Stimulated activated CD4-positive, alpha-beta T cell treated with anti-CD3 and anti-CD28 coated beads, Interleukin-4, amount 100 ng/mL, for 24 hours (primary cell): ENCODE results near the gene CRACDL.
A peak's percentile ranks its signal among the peaks of the same experiment; 100 is the strongest.
"Not testable (repeated sequence)": the region's sequence is repeated elsewhere in the genome, so short reads cannot be mapped to it uniquely, and the experiment has no call there.

ENCODE experiments used
- DNase-seq: peaks from one replicate; pipeline ENCODE4 v3.0.0-alpha.2; 2020

The CRACDL gene

GRCh38 chr2:98771721-98772524 is 164.1 kb downstream of the CRACDL start:
- peak; percentile 62 for DNase-seq

GRCh38 chr2:98771264-98771663 is 164.8 kb downstream of the CRACDL start:
- no peak for DNase-seq

- peak; percentile 27 for DNase-seq
These were observed 166.2 kb downstream of the CRACDL start for GRCh38 chr2:98769784-98770183.

GRCh38 chr2:98769114-98769476 is 166.9 kb downstream of the CRACDL start:
- no peak for DNase-seq

- peak; percentile 49 for DNase-seq
These were observed 167.5 kb downstream of the CRACDL start for GRCh38 chr2:98768384-98769113.

- DNase-seq = no peak
These were observed 171.5 kb downstream of the CRACDL start for GRCh38 chr2:98764499-98764898.

GRCh38 chr2:98763209-98763951 is 172.6 kb downstream of the CRACDL start:
- DNase-seq = no peak

GRCh38 chr2:98761909-98762308 is 174.1 kb downstream of the CRACDL start:
- DNase-seq = no peak

GRCh38 chr2:98761267-98761781 is 174.7 kb downstream of the CRACDL start:
- peak; percentile 75 for DNase-seq

GRCh38 chr2:98759827-98760625 is 176.0 kb downstream of the CRACDL start:
- no peak for DNase-seq

GRCh38 chr2:98759338-98759737 is 176.7 kb downstream of the CRACDL start:
- no peak for DNase-seq

- DNase-seq = peak; percentile 50
These were observed 178.1 kb downstream of the CRACDL start for GRCh38 chr2:98757904-98758421.

- DNase-seq = no peak
These were observed 182.2 kb downstream of the CRACDL start for GRCh38 chr2:98753801-98754200.

GRCh38 chr2:98752711-98753110 is 183.3 kb downstream of the CRACDL start:
- DNase-seq = not testable (repeated sequence)

- DNase-seq = no peak
These were observed 184.3 kb downstream of the CRACDL start for GRCh38 chr2:98751748-98752147.

GRCh38 chr2:98750593-98751282 is 185.3 kb downstream of the CRACDL start:
- DNase-seq = no peak

- DNase-seq = no peak
These were observed 187.0 kb downstream of the CRACDL start for GRCh38 chr2:98749066-98749450.

- DNase-seq = no peak
These were observed 187.5 kb downstream of the CRACDL start for GRCh38 chr2:98748292-98749065.

GRCh38 chr2:98747888-98748287 is 188.1 kb downstream of the CRACDL start:
- DNase-seq = no peak

GRCh38 chr2:98746426-98746825 is 189.6 kb downstream of the CRACDL start:
- no peak for DNase-seq

- no peak for DNase-seq
These were observed 191.4 kb downstream of the CRACDL start for GRCh38 chr2:98744595-98744994.
